ENCODE results near the gene WFS1. TPM values are rescaled to one million over a fixed set of nuclear protein-coding genes. Genes with fewer than 3 reads are reported as not detected.

Gene WFS1
- total RNA-seq, 1 experiment from 2014 or later: 21.5 TPM

- TF ChIP-seq YY1 (IDR thresholded peaks at IDR 0.05; ENCODE audit: extremely low read depth, insufficient replicate concordance, low read depth, low read length) (no peak), CEBPB (IDR thresholded peaks at IDR 0.05; ENCODE audit: low read depth) (no peak), ZFX (IDR thresholded peaks at IDR 0.05) (no peak)
- TF ChIP-seq, protein P1, sequence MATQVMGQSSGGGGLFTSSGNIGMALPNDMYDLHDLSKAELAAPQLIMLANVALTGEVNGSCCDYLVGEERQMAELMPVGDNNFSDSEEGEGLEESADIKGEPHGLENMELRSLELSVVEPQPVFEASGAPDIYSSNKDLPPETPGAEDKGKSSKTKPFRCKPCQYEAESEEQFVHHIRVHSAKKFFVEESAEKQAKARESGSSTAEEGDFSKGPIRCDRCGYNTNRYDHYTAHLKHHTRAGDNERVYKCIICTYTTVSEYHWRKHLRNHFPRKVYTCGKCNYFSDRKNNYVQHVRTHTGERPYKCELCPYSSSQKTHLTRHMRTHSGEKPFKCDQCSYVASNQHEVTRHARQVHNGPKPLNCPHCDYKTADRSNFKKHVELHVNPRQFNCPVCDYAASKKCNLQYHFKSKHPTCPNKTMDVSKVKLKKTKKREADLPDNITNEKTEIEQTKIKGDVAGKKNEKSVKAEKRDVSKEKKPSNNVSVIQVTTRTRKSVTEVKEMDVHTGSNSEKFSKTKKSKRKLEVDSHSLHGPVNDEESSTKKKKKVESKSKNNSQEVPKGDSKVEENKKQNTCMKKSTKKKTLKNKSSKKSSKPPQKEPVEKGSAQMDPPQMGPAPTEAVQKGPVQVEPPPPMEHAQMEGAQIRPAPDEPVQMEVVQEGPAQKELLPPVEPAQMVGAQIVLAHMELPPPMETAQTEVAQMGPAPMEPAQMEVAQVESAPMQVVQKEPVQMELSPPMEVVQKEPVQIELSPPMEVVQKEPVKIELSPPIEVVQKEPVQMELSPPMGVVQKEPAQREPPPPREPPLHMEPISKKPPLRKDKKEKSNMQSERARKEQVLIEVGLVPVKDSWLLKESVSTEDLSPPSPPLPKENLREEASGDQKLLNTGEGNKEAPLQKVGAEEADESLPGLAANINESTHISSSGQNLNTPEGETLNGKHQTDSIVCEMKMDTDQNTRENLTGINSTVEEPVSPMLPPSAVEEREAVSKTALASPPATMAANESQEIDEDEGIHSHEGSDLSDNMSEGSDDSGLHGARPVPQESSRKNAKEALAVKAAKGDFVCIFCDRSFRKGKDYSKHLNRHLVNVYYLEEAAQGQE (IDR thresholded peaks at IDR 0.05; ENCODE audit: low read depth): no peak
- no TSS peak for BruUV-seq (replicated peaks)
- Histone ChIP-seq H2AFZ (ENCODE audit: low read depth, low read length, poor library complexity, severe bottlenecking) (no peak overlapping the region), H3K36me3 (ENCODE audit: control insufficient read depth in 1 of 2, insufficient read depth in 2 of 2, low read length in 2 of 2) (no peaks in the 10 kb centered on the region), H3K27me3 (ENCODE audit: insufficient read depth, low read length) (no peaks in the 10 kb centered on the region), H3K9ac (ENCODE audit: low read length) (no peak overlapping the region), H3K4me2 (ENCODE audit: low read length) (no peak overlapping the region), H4K20me1 (ENCODE audit: insufficient read depth) (no peaks in the 10 kb centered on the region), H3K27ac (ENCODE audit: low read depth, low read length) (no peak overlapping the region), H3K4me1 (ENCODE audit: control insufficient read depth in 1 of 2, insufficient read depth in 2 of 2, low read length in 2 of 2) (peaks cover 19 to 29% of the 10 kb centered on the region in 2 experiments), H3K4me3 (replicated peaks in 1 of 2; ENCODE audit: low read depth in 1 of 2, low read length in 2 of 2) (no peak overlapping the region), H3K9me3 (ENCODE audit: control insufficient read depth in 1 of 2, insufficient read depth in 1 of 2, low read depth in 1 of 2, low read length in 2 of 2) (no peaks in the 10 kb centered on the region), H3K79me2 (ENCODE audit: insufficient read depth, low read length) (peaks cover 6% of the 10 kb centered on the region; the same call in 1 of the 2 replicates), H3K9me2 (ENCODE audit: insufficient read depth) (no peaks in the 10 kb centered on the region)
- ChIA-PET RAD21 (ENCODE audit: low non-redundant PET in 1 of 2, low total read pairs in 2 of 2, uncharacterized antibody in 2 of 2, unreplicated experiment in 2 of 2) (no interaction called here), POLR2A (no interaction called here), CTCF (interaction anchor here (1.5 kb wide), 1 partner anchor 16 kb away, joined by 4 read pairs; no protein-coding TSS in a partner anchor)
- DNase-seq (ENCODE audit: low read depth, low spot score) (no peak), ATAC-seq (no peak)
- intact Hi-C loops (cut with micrococcal nuclease): loop anchor here (5.0 kb wide), 1 partner anchor 805 kb away; no protein-coding TSS in a partner anchor
These were observed 2.1 kb upstream of the WFS1 start for GRCh38 chr4:6267573-6267972.

Data from HCT116 (cell line).